Esophagus mucosa (tissue), 1 donor: ENCODE measurements around the gene WFIKKN1. TPM values are rescaled to one million over a fixed set of nuclear protein-coding genes. Genes with fewer than 3 reads are reported as not detected.
A peak's percentile ranks its signal among the peaks of the same experiment; 100 is the strongest.

Source experiments
- ATAC-seq: fragments of 200-7000 bp; cut with Tn5 transposase; one replicate; pipeline ENCODE4 v1.9.1; 2020
- total RNA-seq: library from RNA; stranded (reverse); gene quantifications from one replicate; pipeline ENCODE4 v1.2.4, GENCODE V29; 2023
- donor health status: DM: yes; HTN: yes; CAD: no.

The WFIKKN1 gene
- total RNA-seq, 1 donor from 2014 or later, result 0.08 TPM

GRCh38 chr16:674968-675883, 44.4 kb downstream of the WFIKKN1 start, which contains the start of gene RHBDL1:
Gene RHBDL1, plus strand, starts transcription at chr16:675671. Its CDS starts 120 bp downstream, at chr16:675791.
- ATAC-seq, result no peak

GRCh38 chr16:675884-676564, 45.2 kb downstream of the WFIKKN1 start:
- no peak for ATAC-seq

GRCh38 chr16:676565-676902, 45.7 kb downstream of the WFIKKN1 start:
- no peak for ATAC-seq

- ATAC-seq, result peak; percentile 67
Observed at GRCh38 chr16:676913-677312, 46.1 kb downstream of the WFIKKN1 start.

GRCh38 chr16:677316-678190, 46.8 kb downstream of the WFIKKN1 start:
- peak; percentile 0 for ATAC-seq

- ATAC-seq, result no peak
Observed at GRCh38 chr16:678209-678857, 47.5 kb downstream of the WFIKKN1 start.

GRCh38 chr16:678858-679813, 48.4 kb downstream of the WFIKKN1 start:
- ATAC-seq, result no peak

GRCh38 chr16:679814-680624, 49.2 kb downstream of the WFIKKN1 start, which contains the start of gene STUB1:
Gene STUB1, plus strand, starts transcription at chr16:680410. Its CDS starts 116 bp downstream, at chr16:680526.
- ATAC-seq, result peak; percentile 60

- ATAC-seq, result no peak
Observed at GRCh38 chr16:680625-680945, 49.8 kb downstream of the WFIKKN1 start.

GRCh38 chr16:680967-681745, 50.4 kb downstream of the WFIKKN1 start:
- ATAC-seq, result no peak

- ATAC-seq, result no peak
Observed at GRCh38 chr16:681746-682427, 51.1 kb downstream of the WFIKKN1 start.

GRCh38 chr16:682493-683395, 52.0 kb downstream of the WFIKKN1 start:
- ATAC-seq, result no peak

GRCh38 chr16:683396-684070, 52.7 kb downstream of the WFIKKN1 start:
- ATAC-seq, result peak; percentile 0
